Adipocyte (in vitro differentiated cells): Measurements from ENCODE around the gene PTPRG.
A peak's percentile ranks its signal among the peaks of the same experiment; 100 is the strongest.

Source experiments
- DNase-seq: peaks from one replicate; pipeline ENCODE4 v3.0.0-alpha.2; 2015; ENCODE audit warnings: low read depth
- H3K27me3 ChIP-seq: replicated peaks from 2 replicates; pipeline ENCODE4 v1.7.0; 2013; ENCODE audit warnings: mild to moderate bottlenecking, low read length, moderate library complexity; ENCODE audit not compliant: control insufficient read depth, insufficient read depth
- H3K36me3 ChIP-seq: 2 replicates; pipeline ENCODE4 v1.7.0; 2013; ENCODE audit warnings: low read length, mild to moderate bottlenecking, moderate library complexity; ENCODE audit not compliant: control insufficient read depth, insufficient read depth, severe bottlenecking
- H3K4me1 ChIP-seq: 2 replicates; pipeline ENCODE4 v1.7.0; 2013; ENCODE audit warnings: mild to moderate bottlenecking, low read length, moderate library complexity; ENCODE audit not compliant: control insufficient read depth, insufficient read depth
- H3K4me3 ChIP-seq: 2 replicates; pipeline ENCODE4 v1.7.0; 2013; ENCODE audit warnings: mild to moderate bottlenecking, low read length, moderate library complexity
- H3K9ac ChIP-seq: 2 replicates; pipeline ENCODE4 v1.7.0; 2013; ENCODE audit warnings: mild to moderate bottlenecking, low read length, moderate library complexity
- H3K9me3 ChIP-seq: 2 replicates; pipeline ENCODE4 v1.7.0; 2013; ENCODE audit warnings: mild to moderate bottlenecking, low read length, moderate library complexity; ENCODE audit not compliant: control insufficient read depth

PTPRG gene

DNA sequence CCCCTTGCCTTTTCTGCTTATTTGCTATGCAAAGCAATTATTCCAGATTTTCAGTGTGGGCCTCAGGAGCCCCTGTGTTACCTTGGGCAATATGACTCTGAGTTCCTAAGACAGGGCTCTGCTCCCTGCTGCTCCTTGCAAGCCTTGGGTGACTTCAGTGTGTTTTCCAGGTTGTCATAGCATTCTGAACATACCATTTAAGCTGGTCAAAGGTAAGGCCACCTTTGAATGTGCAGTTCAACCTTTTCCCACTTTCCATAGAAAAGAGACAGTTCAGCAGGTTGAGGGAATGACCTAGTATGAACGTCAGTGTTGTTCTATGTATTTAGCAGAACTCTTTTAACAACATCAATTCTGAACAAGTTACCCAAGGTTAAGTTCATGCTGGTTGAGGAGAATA, 302.2 kb downstream of the PTPRG start:
- no peak overlapping the region for H3K4me3 ChIP-seq
- H3K36me3 ChIP-seq: no peaks in the 10 kb centered on the region
- no peaks in the 10 kb centered on the region for H3K9me3 ChIP-seq
- no peak overlapping the region for H3K9ac ChIP-seq
- H3K4me1 ChIP-seq: peaks cover 1% of the 10 kb centered on the region
- H3K27me3 ChIP-seq: no peaks in the 10 kb centered on the region
- no peak for DNase-seq

GRCh38 chr3:61864886-61865285, 303.5 kb downstream of the PTPRG start:
- no peaks in the 10 kb centered on the region for H3K9me3 ChIP-seq
- H3K9ac ChIP-seq: no peak overlapping the region
- H3K4me3 ChIP-seq: no peak overlapping the region
- H3K36me3 ChIP-seq: no peaks in the 10 kb centered on the region
- H3K27me3 ChIP-seq: no peaks in the 10 kb centered on the region
- peaks cover 2% of the 10 kb centered on the region for H3K4me1 ChIP-seq
- no peak for DNase-seq

DNA sequence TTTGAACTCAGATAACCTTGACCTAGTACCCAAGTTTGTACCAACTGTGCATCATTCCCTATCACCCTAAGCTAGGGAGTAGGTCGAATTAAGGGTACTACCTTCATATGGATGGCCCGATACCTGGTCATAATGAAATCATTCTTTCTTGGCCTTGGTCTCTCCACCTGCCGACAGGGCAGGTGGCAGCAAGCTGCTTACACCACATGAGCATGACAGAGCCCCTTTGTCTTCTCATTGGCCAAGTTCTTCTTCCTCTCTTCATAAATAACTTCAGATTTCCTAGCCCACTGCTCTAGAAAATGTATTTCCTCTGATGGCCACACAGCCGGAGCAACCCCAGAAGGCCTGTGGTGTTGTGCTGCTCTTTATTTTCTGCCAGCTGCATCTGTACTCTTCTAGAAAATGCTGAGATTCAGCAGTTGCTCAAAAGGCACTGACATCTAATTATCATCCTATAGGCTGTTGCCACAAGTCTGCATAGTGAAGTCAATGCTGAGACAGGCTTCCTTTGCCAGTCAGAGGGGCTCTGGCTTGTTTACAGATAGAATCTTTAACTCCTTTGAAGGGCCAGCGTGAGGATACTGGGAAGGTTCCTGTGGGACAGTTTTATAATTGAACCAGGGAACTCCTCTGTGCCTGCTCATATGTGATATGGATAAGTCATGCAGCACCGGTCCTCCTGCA, 304.2 kb downstream of the PTPRG start:
- Histone ChIP-seq H3K27me3 (no peaks in the 10 kb centered on the region), H3K4me1 (peaks cover 3% of the 10 kb centered on the region), H3K4me3 (no peak overlapping the region), H3K9me3 (no peaks in the 10 kb centered on the region), H3K9ac (no peak overlapping the region), H3K36me3 (no peaks in the 10 kb centered on the region)
- no peak for DNase-seq

GRCh38 chr3:61866153-61866542, 304.8 kb downstream of the PTPRG start:
- no peak for DNase-seq
- Histone ChIP-seq H3K27me3 (no peaks in the 10 kb centered on the region), H3K9ac (no peak overlapping the region), H3K4me3 (no peak overlapping the region), H3K9me3 (no peaks in the 10 kb centered on the region), H3K4me1 (peaks cover 3% of the 10 kb centered on the region), H3K36me3 (no peaks in the 10 kb centered on the region)

- peaks cover 9% of the 10 kb centered on the region for H3K4me1 ChIP-seq
- no peak overlapping the region for H3K4me3 ChIP-seq
Observed at GRCh38 chr3:61866961-61867461, 305.6 kb downstream of the PTPRG start.

DNA sequence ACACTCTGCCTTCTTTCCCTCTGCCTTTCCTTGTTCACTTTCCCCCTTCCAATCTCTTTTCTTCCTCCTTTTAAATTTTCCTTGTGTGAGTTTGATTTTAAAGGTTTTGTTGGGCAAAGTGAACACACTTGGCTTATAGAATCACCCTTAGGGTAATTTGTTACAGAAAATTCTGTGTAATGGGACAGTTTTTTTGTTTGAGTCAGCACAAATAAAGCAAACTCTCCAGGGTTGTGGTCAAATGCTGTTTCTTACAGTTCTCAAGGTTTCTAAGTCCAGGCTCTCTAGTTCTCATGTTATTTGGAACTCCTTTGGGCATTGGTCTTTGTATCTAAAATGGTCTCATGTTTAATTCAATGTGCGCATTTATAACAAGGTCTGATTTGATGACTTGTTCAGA, 307.1 kb downstream of the PTPRG start:
- Histone ChIP-seq H3K36me3 (no peaks in the 10 kb centered on the region), H3K27me3 (no peaks in the 10 kb centered on the region), H3K9ac (no peak overlapping the region), H3K4me3 (no peak overlapping the region), H3K9me3 (no peaks in the 10 kb centered on the region), H3K4me1 (peaks cover 23% of the 10 kb centered on the region)
- DNase-seq: no peak

More at GRCh38 chr3:61866961-61867461, 305.6 kb downstream of the PTPRG start:
- Histone ChIP-seq H3K9me3 (no peaks in the 10 kb centered on the region), H3K36me3 (no peaks in the 10 kb centered on the region), H3K9ac (no peak overlapping the region), H3K27me3 (no peaks in the 10 kb centered on the region)
- no peak for DNase-seq

GRCh38 chr3:61869371-61869770, 308.0 kb downstream of the PTPRG start:
- H3K4me3 ChIP-seq: no peak overlapping the region
- H3K9me3 ChIP-seq: no peaks in the 10 kb centered on the region
- no peak overlapping the region for H3K9ac ChIP-seq
- no peaks in the 10 kb centered on the region for H3K36me3 ChIP-seq
- DNase-seq: no peak
- H3K4me1 ChIP-seq: peaks cover 32% of the 10 kb centered on the region
- no peaks in the 10 kb centered on the region for H3K27me3 ChIP-seq

- H3K9me3 ChIP-seq: no peaks in the 10 kb centered on the region
- H3K4me3 ChIP-seq: no peak overlapping the region
- H3K9ac ChIP-seq: no peak overlapping the region
- no peak for DNase-seq
- H3K27me3 ChIP-seq: no peaks in the 10 kb centered on the region
- peaks cover 54% of the 10 kb centered on the region for H3K4me1 ChIP-seq
- no peaks in the 10 kb centered on the region for H3K36me3 ChIP-seq
Observed at GRCh38 chr3:61871644-61872043, 310.3 kb downstream of the PTPRG start.

DNA sequence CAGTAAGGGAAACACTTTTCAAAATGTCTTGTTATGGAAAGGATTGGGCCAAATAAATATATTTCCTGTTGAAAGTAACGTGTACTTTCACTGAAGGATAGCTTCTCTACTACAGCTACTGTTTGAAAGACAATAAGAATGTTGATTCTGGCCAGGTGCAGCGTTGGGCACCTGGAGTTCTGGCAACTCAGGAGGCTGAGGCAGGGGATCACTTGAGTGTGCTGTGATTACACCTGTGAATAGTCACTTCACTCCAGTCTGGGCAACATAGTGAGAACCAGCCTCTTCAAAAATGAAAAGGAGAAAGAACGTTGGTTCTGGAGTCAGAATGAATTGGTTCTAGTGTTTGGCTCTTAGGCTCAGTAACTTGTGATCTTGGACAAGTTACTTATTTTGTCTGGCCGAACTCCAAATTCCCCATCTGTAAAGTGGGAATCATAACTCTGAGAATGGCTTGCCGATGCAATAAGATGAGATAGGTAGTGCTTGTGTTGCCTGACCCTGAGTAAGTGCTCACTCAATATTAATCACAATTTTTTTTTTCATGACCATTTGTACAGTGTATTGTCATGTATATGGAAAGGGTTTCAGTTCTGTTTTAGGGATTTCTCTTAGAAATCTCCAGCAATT, 310.8 kb downstream of the PTPRG start:
- H3K36me3 ChIP-seq: no peaks in the 10 kb centered on the region
- H3K4me1 ChIP-seq: peaks cover 59% of the 10 kb centered on the region
- H3K9ac ChIP-seq: no peak overlapping the region

GRCh38 chr3:61875046-61875844, 313.9 kb downstream of the PTPRG start:
- Histone ChIP-seq H3K9me3 (no peaks in the 10 kb centered on the region), H3K27me3 (no peaks in the 10 kb centered on the region), H3K9ac (peak overlapping the region; percentile 21), H3K4me1 (peaks cover 76% of the 10 kb centered on the region), H3K4me3 (peak overlapping the region; percentile 29), H3K36me3 (no peaks in the 10 kb centered on the region)
- peak; percentile 43 for DNase-seq

More for the DNA sequence above, 310.8 kb downstream of the PTPRG start:
- Histone ChIP-seq H3K4me3 (no peak overlapping the region), H3K27me3 (no peaks in the 10 kb centered on the region), H3K9me3 (no peaks in the 10 kb centered on the region)
- no peak for DNase-seq

- peak; percentile 8 for DNase-seq
- H3K4me3 ChIP-seq: no peak overlapping the region
- H3K27me3 ChIP-seq: no peaks in the 10 kb centered on the region
- H3K9me3 ChIP-seq: no peaks in the 10 kb centered on the region
- no peaks in the 10 kb centered on the region for H3K36me3 ChIP-seq
- H3K9ac ChIP-seq: no peak overlapping the region
- peaks cover 76% of the 10 kb centered on the region for H3K4me1 ChIP-seq
Observed at GRCh38 chr3:61875976-61876671, 314.8 kb downstream of the PTPRG start.
